ENCODE results near the gene USF2.

Gene USF2

DNA sequence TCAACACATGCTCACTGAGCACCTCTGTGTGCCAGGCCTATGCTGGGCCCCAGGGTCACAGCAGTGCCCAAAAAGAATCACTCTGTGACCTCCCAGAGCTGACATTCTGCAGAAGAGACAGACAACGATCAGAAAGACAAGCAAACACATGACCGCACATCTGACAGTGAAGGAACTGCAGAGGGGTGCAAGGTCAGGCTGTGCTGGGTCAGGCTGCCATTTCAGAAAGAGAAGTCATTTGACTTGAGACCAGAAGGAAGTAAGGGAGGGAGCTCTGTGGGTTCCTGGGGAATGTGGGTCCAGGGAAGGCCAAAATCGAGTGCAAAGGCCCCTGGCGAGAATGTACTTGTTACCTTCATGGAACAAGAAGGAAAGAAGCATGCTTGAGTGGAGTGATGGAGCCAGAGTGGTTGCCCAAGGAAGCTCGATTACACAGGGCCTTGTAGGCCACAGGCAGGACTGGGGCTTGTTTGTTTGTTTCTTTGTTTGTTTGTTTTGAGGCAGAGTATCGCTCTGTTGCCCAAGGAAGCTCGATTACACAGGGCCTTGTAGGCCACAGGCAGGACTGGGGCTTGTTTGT is 48.8 kb downstream of the USF2 start:
- no peak for DNase-seq

DNA sequence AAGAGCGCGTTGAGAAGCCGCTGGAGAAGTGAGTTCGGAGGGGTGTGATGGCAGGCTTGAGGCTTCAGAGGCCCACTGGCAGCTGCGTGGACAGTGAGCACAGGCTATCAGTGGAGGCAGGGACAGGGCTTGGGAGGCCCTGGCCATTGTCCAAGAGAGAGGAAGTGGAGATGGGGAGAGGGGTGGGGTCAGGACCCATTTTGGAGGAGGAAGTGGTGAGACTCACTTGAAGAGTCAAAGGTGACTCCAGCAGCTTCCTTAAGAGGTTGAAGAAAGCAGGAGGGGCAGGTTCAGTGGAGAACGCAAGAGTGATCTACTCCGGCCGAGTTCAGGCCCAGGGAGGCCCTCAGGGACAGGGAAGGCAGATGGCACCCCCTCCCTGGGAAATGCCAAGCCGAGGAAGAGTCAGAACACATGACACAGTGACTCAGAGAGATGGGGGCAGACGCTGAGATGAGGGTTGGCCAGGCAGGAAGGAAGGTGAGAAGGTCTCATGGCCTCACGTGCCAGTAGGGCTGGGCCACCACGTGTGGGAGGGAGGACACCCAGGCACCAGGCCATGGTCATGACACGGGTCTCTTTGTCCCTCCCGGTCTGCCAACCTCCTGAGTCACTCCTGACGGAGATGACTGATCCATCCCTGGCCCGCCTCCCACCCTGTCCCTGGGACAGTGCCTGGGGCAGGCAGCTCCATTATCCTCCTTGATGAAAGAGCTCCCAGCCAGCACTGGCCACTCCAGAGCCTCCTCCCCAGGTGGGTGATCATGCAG is 50.1 kb downstream of the USF2 start:
- peak in 45 of 51 donors; percentile 4 to 88 (median 65) for DNase-seq

DNA sequence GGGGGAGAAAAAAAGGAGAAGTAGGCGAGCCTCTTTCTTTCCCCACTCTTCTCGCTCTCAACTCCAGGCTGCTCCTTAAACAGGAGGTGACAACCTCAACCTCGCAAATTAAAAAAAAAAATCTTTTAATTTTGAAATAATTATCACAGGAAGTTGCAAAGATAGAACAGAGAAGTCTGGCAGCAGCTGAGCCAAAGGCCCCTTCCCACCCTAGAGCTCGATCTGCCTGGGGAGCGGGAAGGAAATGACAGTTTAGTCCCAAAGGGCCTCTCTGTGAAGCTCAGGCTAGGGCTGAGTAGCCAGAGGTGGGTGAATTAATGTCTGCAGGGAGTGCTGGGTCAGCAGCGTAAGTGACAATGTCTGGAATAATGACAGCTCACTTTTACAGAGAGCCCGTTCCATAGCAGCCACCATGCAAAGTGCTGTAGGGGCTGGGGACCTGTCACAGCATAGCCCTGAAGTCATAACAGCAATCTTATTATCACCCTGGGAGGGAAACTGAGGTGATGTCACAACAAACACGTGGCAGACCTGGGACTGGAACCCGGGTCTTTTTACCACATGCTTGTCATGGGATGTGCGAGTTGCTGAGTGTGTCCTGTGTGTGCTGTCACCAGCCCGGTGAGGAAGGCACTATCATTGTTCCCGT is 51.4 kb downstream of the USF2 start:
- DNase-seq = peak in 1 of 51 donors; percentile 8

DNA sequence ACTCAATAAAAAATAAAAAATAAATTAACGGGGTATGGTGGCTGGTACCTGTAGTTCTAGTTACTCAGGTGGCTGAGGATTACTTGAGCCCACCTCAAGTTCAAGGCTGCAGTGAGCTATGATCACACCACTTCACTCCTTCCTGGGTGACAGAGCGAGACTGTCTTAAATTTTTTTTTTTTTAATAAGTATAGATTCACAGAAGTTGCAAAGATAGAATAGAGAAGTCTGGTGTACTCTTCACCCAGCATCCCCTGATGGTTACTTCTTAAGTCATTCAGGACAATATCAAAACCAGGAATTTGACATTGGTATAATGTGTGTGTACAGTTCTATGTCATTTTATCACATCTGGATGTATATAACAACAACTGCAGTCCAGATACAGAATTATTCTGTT is 52.5 kb downstream of the USF2 start:
- no peak for DNase-seq

DNA sequence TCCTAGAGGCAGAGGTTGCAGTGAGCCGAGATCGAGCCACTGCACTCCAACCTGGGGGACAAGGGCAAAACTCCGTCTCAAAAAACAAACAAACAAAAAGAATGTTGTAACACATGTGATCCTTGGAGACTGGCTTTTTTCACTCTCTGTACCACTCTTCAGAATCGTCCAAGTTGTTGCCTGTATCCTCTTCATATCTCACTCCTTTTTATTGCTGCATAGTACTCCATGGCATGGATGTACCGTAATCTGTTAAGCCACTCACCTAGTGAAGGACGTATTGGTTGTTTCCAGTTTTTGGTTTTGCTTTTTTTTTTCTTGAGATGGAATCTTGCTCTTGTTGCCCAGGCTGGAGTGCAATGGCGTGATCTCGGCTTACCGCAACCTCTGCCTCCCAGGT is 53.3 kb downstream of the USF2 start:
- DNase-seq = no peak

DNA sequence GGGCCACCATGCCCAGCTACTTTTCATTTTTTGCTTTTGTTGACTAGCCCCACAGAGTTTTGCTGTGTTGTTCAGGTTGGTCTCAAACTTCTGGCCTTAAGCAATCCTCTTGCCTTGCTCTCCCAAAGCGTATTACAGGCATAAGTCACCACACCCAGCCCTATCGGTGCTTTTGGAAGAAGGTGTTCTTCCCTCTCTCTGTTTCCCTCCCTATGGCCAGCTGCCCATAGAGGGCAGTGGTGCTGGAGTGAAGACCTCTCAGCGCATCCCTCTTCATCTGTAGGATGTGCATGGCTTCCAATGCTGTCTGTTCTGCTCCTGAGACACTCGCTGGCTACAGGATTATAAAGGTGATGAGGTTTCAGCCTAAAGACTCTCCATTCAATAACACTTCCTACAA is 58.9 kb downstream of the USF2 start:
- no peak for DNase-seq

DNA sequence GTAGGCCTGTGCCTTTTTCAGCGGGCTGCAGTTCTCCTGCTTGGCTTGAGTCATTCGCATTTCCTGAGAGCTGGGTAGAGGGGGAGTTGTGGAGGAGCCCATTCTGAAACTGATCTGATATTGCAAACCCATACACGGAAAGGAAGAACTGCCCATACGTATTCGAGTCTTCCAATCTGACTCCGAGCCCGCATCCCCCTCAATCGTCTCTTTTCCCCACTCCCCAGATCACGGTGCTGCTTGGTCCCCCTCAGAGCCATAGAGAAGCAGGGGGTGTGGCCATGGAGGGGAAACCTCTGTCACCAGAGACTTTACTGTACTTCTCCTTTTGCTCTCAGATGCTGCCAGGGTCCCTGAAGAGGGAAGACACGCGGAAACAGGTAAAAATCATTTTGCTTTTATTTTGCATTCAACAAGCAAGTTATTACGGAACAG is 60.1 kb downstream of the USF2 start, which contains the start of gene CD22:
Gene CD22 (plus strand): TSS at position 337 of the 435 bp plus-strand sequence. CDS start 2,854 bp downstream, outside the sequence.
- no peak for DNase-seq

DNA sequence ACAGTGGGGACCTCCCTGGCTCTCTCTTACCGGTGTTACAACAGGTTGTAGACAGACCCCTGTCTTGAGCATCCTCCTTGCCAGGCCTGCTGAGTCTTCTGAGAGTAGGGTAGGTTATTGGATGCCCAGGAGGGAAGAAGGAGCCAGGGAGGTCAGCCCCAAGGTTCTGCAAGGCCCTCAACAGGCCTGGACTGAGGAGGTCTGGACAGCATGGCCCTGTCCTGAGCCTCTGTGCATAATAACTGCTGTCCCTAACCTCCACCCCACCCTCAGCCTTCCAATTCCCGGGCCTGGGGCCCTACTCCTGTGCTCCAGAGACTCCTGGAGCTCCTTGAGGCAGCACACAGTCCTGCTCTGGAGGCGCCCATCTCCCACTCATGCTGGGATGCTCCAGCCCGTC is 60.6 kb downstream of the USF2 start:
- no peak for DNase-seq
